AG04450 (cell line): ENCODE data around the gene PDE4D. TPM values are rescaled to one million over a fixed set of nuclear protein-coding genes. Genes with fewer than 3 reads are reported as not detected.

ENCODE experiments used
- CTCF ChIA-PET: fragments of 300-600, 350-600 bp; formaldehyde crosslinking; extraction: SDS; loops from one replicate; lab custom pipeline; 2022; ENCODE audit warnings: antibody characterized with exemption, inconsistent platforms; lab: Charles Lee
- POLR2A ChIA-PET: fragments of 350-600 bp; formaldehyde crosslinking; extraction: SDS; loops from one replicate; lab custom pipeline; 2021; ENCODE audit warnings: antibody characterized with exemption, inconsistent platforms; lab: Yijun Ruan, JAX
- DNase-seq: peaks from one replicate; pipeline ENCODE4 v3.0.0-alpha.2; 2011; ENCODE audit warnings: low read depth, low spot score
- H3K27ac ChIP-seq: one replicate; pipeline ENCODE4 v1.5.1; 2012; ENCODE audit warnings: low read depth, low read length, control low read depth
- H3K27me3 ChIP-seq: one replicate; pipeline ENCODE4 v1.6.0; 2012; ENCODE audit warnings: low read length; ENCODE audit not compliant: control insufficient read depth, insufficient read depth
- H3K4me3 ChIP-seq: 2 replicates; pipeline ENCODE4 v1.5.1; 2011; ENCODE audit warnings: mild to moderate bottlenecking, low read depth, low read length, control low read depth
- H3K9me3 ChIP-seq: 2 replicates; pipeline ENCODE4 v1.5.1; 2012; ENCODE audit warnings: low read length; ENCODE audit not compliant: control insufficient read depth, insufficient read depth
- CTCF ChIP-seq: IDR thresholded peaks from 2 replicates; pipeline ENCODE4 v1.5.1; 2011; ENCODE audit warnings: low read depth, low read length, control low read depth, inconsistent platforms
- polyA plus RNA-seq: library from polyadenylated mRNA; depleted of rRNA; stranded (reverse); fragments of >200 nt; gene quantifications from 2 replicates; pipeline ENCODE4 v1.2.3, GENCODE V29; 2011

PDE4D gene
- polyA plus RNA-seq, 1 experiment = 12.0 TPM

- H3K27me3 ChIP-seq = no peaks in the 10 kb centered on the region
- H3K4me3 ChIP-seq = no peak overlapping the region
- POLR2A ChIA-PET = no interaction called here
- CTCF ChIA-PET = interaction anchor here (0.8 to 2.9 kb wide), 2 partner anchors 21 to 266 kb away, joined by 3 to 18 read pairs; no protein-coding TSS in a partner anchor
- no peak overlapping the region for H3K27ac ChIP-seq
- no peak for DNase-seq
- H3K9me3 ChIP-seq = no peaks in the 10 kb centered on the region
- no peak for TF ChIP-seq CTCF
These were observed 740.8 kb downstream of the PDE4D start for GRCh38 chr5:59152701-59153245.

GRCh38 chr5:59151162-59151889, 742.2 kb downstream of the PDE4D start:
- H3K27me3 ChIP-seq = no peaks in the 10 kb centered on the region
- CTCF ChIA-PET = interaction anchor here (0.6 to 2.9 kb wide), 3 partner anchors 22 to 133 kb away, joined by 3 to 18 read pairs (median 6); no protein-coding TSS in a partner anchor
- no peak for TF ChIP-seq CTCF
- no peak for DNase-seq
- POLR2A ChIA-PET = no interaction called here
- H3K27ac ChIP-seq = no peak overlapping the region
- no peaks in the 10 kb centered on the region for H3K9me3 ChIP-seq
- H3K4me3 ChIP-seq = no peak overlapping the region

- no peaks in the 10 kb centered on the region for H3K27me3 ChIP-seq
- no peak for TF ChIP-seq CTCF
- ChIA-PET POLR2A (no interaction called here), CTCF (interaction anchor here (2.9 kb wide), 1 partner anchor 24 kb away, joined by 18 read pairs; no protein-coding TSS in a partner anchor)
- no peak for DNase-seq
- H3K27ac ChIP-seq = no peak overlapping the region
- H3K4me3 ChIP-seq = no peak overlapping the region
- no peaks in the 10 kb centered on the region for H3K9me3 ChIP-seq
These were observed 743.7 kb downstream of the PDE4D start for GRCh38 chr5:59149827-59150226.

GRCh38 chr5:59149271-59149670, 744.3 kb downstream of the PDE4D start:
- Histone ChIP-seq H3K4me3 (no peak overlapping the region), H3K27me3 (no peaks in the 10 kb centered on the region), H3K27ac (no peak overlapping the region), H3K9me3 (no peaks in the 10 kb centered on the region)
- POLR2A ChIA-PET = no interaction called here
- TF ChIP-seq CTCF = no peak
- no peak for DNase-seq
- CTCF ChIA-PET = no interaction called here

GRCh38 chr5:59146729-59147128, 746.8 kb downstream of the PDE4D start:
- Histone ChIP-seq H3K4me3 (no peak overlapping the region), H3K9me3 (no peaks in the 10 kb centered on the region), H3K27me3 (no peaks in the 10 kb centered on the region), H3K27ac (no peak overlapping the region)
- no peak for TF ChIP-seq CTCF
- CTCF ChIA-PET = interaction anchor here (1.3 kb wide), 1 partner anchor 27 kb away, joined by 4 read pairs; no protein-coding TSS in a partner anchor
- DNase-seq = no peak
- POLR2A ChIA-PET = no interaction called here
